Activated naive CD8-positive, alpha-beta T cell (primary cell): Measurements from ENCODE around the gene RGPD3.
"Not testable (repeated sequence)": the region's sequence is repeated elsewhere in the genome, so short reads cannot be mapped to it uniquely, and the experiment has no call there.

Experiments used
- H3K27ac Mint-ChIP-seq: one replicate; pipeline ENCODE4 v1.8.0; 2021; ENCODE audit warnings: mixed read lengths
- H3K27me3 Mint-ChIP-seq: one replicate; pipeline ENCODE4 v1.8.0; 2021; ENCODE audit warnings: mixed read lengths
- H3K36me3 Mint-ChIP-seq: one replicate; pipeline ENCODE4 v1.8.0; 2021; ENCODE audit warnings: mixed read lengths
- H3K4me1 Mint-ChIP-seq: one replicate; pipeline ENCODE4 v1.8.0; 2021; ENCODE audit warnings: low read depth, mixed read lengths
- H3K4me3 Mint-ChIP-seq: one replicate; pipeline ENCODE4 v1.8.0; 2021; ENCODE audit warnings: mild to moderate bottlenecking, mixed read lengths
- H3K9me3 Mint-ChIP-seq: one replicate; pipeline ENCODE4 v1.8.0; 2021; ENCODE audit warnings: low read depth, mixed read lengths

The RGPD3 gene

DNA sequence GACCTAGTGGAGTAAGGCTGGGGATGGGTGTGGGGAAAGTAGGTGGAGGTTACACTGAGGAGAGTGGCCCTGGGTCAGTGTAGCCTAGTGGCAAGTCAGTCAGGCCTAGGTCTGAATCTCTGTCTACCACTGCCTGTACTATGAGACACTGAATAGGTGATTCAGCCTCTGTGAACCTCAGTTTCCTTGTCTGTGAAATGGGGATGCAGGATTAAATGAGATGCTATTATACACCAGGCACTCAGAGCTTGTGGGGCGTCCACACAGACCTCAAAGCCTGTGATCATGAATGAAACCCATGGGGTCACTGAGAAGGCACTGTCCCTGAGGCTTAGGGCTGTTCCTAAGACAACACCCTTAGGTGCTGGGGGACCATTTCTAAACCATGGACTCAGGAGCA lies 30.3 kb upstream of the RGPD3 start:
- not testable (repeated sequence) for H3K36me3 Mint-ChIP-seq, H3K4me1 Mint-ChIP-seq, H3K4me3 Mint-ChIP-seq, H3K27ac Mint-ChIP-seq, H3K9me3 Mint-ChIP-seq, H3K27me3 Mint-ChIP-seq

DNA sequence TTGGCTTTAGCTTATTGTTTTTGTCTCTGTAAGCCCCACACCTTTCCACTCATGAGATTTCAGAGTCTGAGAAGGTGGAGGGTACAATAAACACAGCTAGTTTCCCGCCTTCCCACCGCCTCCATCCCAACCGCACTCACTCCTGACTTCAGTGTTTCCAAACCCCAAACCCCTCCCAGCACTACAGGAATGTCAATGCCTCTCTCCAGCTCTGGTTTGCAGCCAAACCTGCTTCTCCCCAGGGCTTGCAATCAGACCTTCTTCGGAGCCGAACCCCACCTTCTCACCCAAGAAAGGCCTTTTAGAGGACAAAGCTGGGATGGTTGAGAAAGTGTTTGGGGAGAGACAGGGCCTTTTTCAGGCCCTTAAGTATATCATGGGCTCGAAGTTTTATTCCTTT lies 24.7 kb upstream of the RGPD3 start:
- not testable (repeated sequence) for H3K4me1 Mint-ChIP-seq, H3K9me3 Mint-ChIP-seq, H3K36me3 Mint-ChIP-seq, H3K27ac Mint-ChIP-seq, H3K27me3 Mint-ChIP-seq, H3K4me3 Mint-ChIP-seq

DNA sequence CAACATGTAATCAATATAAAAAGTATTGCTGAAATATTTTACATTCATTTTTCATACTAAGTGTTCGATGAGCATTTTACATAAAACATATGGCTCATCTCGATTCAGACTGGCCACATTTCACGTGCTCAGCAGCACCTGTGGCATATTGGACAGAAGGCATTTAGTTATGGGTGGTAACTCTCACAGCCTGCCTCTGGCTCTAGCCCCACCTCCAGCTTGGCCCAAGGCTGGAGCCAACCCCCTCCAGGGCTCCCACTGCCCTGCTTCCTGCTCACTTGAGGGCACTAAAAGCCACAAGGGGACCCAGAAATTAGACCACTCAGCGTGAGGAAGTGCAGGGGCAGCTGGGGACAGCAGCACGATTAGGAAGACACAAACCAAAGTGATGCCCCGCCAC lies 24.2 kb upstream of the RGPD3 start:
- H3K4me1 Mint-ChIP-seq, H3K4me3 Mint-ChIP-seq, H3K27ac Mint-ChIP-seq, H3K9me3 Mint-ChIP-seq, H3K36me3 Mint-ChIP-seq, H3K27me3 Mint-ChIP-seq: not testable (repeated sequence)

GRCh38 chr2:106489701-106490100 lies 21.5 kb upstream of the RGPD3 start:
- not testable (repeated sequence) for H3K36me3 Mint-ChIP-seq, H3K4me3 Mint-ChIP-seq

GRCh38 chr2:106487386-106488191 lies 19.4 kb upstream of the RGPD3 start:
- not testable (repeated sequence) for H3K4me3 Mint-ChIP-seq, H3K36me3 Mint-ChIP-seq, H3K27me3 Mint-ChIP-seq, H3K4me1 Mint-ChIP-seq, H3K27ac Mint-ChIP-seq, H3K9me3 Mint-ChIP-seq

More at GRCh38 chr2:106489701-106490100, 21.5 kb upstream of the RGPD3 start:
- not testable (repeated sequence) for H3K4me1 Mint-ChIP-seq, H3K27me3 Mint-ChIP-seq, H3K27ac Mint-ChIP-seq, H3K9me3 Mint-ChIP-seq

DNA sequence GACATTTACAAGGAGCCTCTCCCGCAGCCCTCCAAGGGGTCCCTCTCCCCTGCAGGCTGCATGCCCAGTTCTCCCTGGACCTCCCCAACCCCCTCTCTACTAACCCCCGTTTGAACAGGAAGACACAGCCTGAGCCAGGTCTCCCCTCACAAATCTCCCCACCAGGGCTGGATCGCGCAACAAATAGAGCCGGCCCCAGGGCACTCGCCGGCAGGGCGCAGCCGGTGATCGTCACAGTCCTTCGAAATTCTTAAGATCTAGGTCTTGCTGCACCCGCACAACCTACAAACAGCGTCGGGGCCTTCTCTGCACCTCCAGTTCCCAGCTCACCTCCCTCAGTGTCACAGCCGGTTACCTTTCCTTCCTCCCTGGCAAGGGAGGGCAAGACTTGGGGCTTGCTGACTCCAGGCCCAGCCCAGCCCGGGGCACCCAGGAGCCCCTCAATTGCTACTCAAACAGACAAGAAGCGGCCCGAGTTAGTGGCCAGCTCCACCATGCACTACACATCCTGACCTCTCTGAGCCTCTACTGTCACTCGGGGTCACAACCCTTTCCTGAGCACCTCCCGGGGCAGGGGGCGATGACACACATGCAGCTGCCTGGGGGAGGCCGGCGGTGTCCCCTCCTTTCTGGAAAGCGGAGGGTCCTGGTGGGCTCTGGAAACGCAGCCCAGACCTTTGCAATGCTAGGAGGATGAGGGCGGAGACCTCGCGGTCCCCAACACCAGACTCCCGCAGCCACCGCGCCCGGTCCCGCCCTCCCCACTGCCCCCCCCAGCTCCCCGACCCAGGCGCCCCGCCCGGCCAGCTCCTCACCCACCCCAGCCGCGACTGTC lies 18.6 kb upstream of the RGPD3 start, which contains the start of gene CD8B2:
TSS of gene CD8B2 (plus strand) at position 814 of the 835 bp plus-strand sequence. CDS start 63 bp downstream, outside the sequence.
- H3K4me1 Mint-ChIP-seq, H3K4me3 Mint-ChIP-seq, H3K27ac Mint-ChIP-seq, H3K36me3 Mint-ChIP-seq, H3K27me3 Mint-ChIP-seq, H3K9me3 Mint-ChIP-seq: not testable (repeated sequence)

DNA sequence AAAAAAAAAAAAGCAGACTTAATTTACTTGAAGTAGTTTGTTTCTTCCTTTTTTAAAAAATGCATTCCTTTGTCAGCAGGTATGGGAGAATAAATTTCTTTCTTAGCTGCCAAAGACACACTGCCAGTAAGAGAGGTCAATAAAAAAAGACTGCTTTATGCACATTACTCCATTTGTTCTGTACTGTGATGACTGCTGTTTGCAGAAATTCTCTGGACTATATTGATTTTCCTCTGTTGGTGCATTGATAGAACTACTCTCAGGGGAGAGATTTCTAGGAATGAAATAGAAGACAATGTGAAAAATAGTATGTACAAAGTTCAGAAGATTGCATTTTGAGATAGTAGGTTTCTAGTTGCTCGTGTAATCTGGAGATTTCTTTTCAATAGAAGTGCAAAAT lies 11.3 kb upstream of the RGPD3 start:
- not testable (repeated sequence) for H3K36me3 Mint-ChIP-seq, H3K4me3 Mint-ChIP-seq, H3K27ac Mint-ChIP-seq, H3K4me1 Mint-ChIP-seq, H3K27me3 Mint-ChIP-seq, H3K9me3 Mint-ChIP-seq

GRCh38 chr2:106477647-106478046 lies 9.4 kb upstream of the RGPD3 start:
- H3K27ac Mint-ChIP-seq, H3K4me3 Mint-ChIP-seq, H3K4me1 Mint-ChIP-seq, H3K9me3 Mint-ChIP-seq, H3K36me3 Mint-ChIP-seq, H3K27me3 Mint-ChIP-seq: not testable (repeated sequence)

DNA sequence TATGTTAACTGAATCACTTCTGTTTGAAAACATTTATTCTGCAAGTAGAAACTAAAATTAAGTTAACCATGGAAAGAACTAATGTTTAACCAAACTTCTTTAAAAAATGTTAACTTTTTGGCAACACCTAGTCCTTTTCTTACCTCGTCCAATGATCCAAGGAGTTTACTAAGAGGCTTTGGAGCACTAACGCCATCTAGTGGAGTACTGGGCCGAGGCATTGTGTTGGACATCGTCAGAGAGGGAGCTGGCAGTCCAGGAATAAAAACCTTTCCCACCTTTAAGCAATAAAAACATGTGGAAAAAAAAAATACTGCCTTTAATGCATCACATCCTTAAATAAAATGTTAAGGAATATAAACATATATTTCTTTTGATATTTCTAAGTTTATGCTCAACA lies 2.4 kb upstream of the RGPD3 start:
- not testable (repeated sequence) for H3K27ac Mint-ChIP-seq, H3K4me1 Mint-ChIP-seq, H3K36me3 Mint-ChIP-seq, H3K4me3 Mint-ChIP-seq, H3K9me3 Mint-ChIP-seq, H3K27me3 Mint-ChIP-seq

- not testable (repeated sequence) for H3K4me1 Mint-ChIP-seq, H3K9me3 Mint-ChIP-seq, H3K4me3 Mint-ChIP-seq, H3K27ac Mint-ChIP-seq, H3K36me3 Mint-ChIP-seq, H3K27me3 Mint-ChIP-seq
These were observed 697 bp downstream of the RGPD3 start for GRCh38 chr2:106467516-106467915.

DNA sequence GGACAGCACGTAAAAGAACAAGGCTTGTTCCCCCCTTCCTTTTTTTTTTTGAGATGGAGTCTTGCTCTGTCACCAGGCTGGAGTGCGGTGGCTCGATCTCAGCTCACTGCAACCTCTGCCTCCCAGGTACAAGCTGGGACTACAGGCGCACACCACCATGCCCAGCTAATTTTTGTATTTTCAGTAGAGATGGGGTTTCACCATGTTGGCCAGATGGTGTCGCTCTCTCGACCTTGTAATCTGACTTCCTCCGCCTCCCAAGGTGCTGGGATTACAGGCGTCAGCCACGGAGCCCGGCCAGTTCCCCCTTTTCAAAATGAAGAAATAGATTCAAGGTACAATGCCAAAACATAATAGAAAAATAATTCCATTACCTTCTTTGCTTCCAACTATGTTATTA lies 6.3 kb downstream of the RGPD3 start:
- H3K4me3 Mint-ChIP-seq, H3K36me3 Mint-ChIP-seq, H3K9me3 Mint-ChIP-seq: not testable (repeated sequence)

GRCh38 chr2:106390680-106391079 lies 77.5 kb downstream of the RGPD3 start:
- not testable (repeated sequence) for H3K9me3 Mint-ChIP-seq, H3K36me3 Mint-ChIP-seq, H3K27me3 Mint-ChIP-seq, H3K27ac Mint-ChIP-seq, H3K4me1 Mint-ChIP-seq, H3K4me3 Mint-ChIP-seq

More for the DNA sequence above, 6.3 kb downstream of the RGPD3 start:
- H3K27ac Mint-ChIP-seq, H3K4me1 Mint-ChIP-seq, H3K27me3 Mint-ChIP-seq: not testable (repeated sequence)

DNA sequence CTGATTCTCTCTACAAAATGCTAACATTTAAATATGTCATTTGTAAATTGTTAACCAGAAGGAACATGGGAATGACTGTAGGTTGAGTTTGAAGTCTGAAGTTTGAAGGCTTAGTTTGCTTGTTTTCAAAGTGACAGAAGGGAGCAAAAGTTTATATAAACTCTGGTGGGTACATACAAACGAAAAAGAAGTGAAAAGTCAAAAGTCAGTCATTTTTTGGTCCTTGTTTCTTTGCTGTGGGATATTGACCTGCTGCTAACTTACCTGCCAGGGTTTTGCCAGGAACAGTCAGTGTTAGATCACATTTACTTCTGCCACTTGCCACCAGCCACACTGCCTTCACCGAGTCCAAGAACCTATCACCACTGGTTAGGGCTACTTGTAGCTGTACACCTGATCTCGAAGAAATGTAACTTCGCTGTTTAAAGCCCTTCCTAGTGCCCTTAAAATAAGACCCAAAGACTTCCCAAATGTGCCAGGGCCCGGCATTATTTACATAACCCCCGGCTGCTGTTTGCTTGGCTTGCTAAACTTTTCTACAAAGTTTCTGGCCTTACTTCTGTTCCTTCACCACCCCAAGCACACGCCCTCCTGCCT lies 79.3 kb downstream of the RGPD3 start:
- not testable (repeated sequence) for H3K4me1 Mint-ChIP-seq, H3K27ac Mint-ChIP-seq, H3K36me3 Mint-ChIP-seq, H3K27me3 Mint-ChIP-seq, H3K4me3 Mint-ChIP-seq, H3K9me3 Mint-ChIP-seq

- not testable (repeated sequence) for H3K27me3 Mint-ChIP-seq
These were observed 83.7 kb downstream of the RGPD3 start for GRCh38 chr2:106384548-106384947.

GRCh38 chr2:106381867-106382266 lies 86.3 kb downstream of the RGPD3 start:
- H3K27ac Mint-ChIP-seq, H3K4me3 Mint-ChIP-seq, H3K27me3 Mint-ChIP-seq: not testable (repeated sequence)

More at GRCh38 chr2:106384548-106384947, 83.7 kb downstream of the RGPD3 start:
- not testable (repeated sequence) for H3K4me1 Mint-ChIP-seq, H3K9me3 Mint-ChIP-seq, H3K27ac Mint-ChIP-seq, H3K4me3 Mint-ChIP-seq, H3K36me3 Mint-ChIP-seq

More at GRCh38 chr2:106381867-106382266, 86.3 kb downstream of the RGPD3 start:
- H3K36me3 Mint-ChIP-seq, H3K4me1 Mint-ChIP-seq, H3K9me3 Mint-ChIP-seq: not testable (repeated sequence)
